Stimulated activated CD4-positive, alpha-beta T cell treated with anti-CD3 and anti-CD28 coated beads, Interleukin-1b, Interleukin-23, amount 100 ng/mL, for 24 hours (primary cell): ENCODE measurements around the gene ZNF296.
A peak's percentile ranks its signal among the peaks of the same experiment; 100 is the strongest.
"Not testable (repeated sequence)": the region's sequence is repeated elsewhere in the genome, so short reads cannot be mapped to it uniquely, and the experiment has no call there.

Experiments used
- DNase-seq, 4 experiments: peaks; one replicate each; pipeline ENCODE4 v3.0.0-alpha.2; 2020; ENCODE audit warnings: low read depth in 4 of 4, low spot score in 1 of 4

ZNF296 gene

GRCh38 chr19:45076029-45076850 lies at the start of gene ZNF296:
Gene ZNF296, minus strand, starts transcription at chr19:45076478. Its CDS starts 105 bp downstream, at chr19:45076373.
- DNase-seq = peak; percentile 49 to 83 (median 61)

GRCh38 chr19:45125360-45125759 lies 49.1 kb upstream of the ZNF296 start:
- no peak for DNase-seq

GRCh38 chr19:45124021-45124420 lies 47.7 kb upstream of the ZNF296 start:
- no peak for DNase-seq

- no peak for DNase-seq
Measured at GRCh38 chr19:45123440-45123850, 47.2 kb upstream of the ZNF296 start.

GRCh38 chr19:45122832-45123231 lies 46.6 kb upstream of the ZNF296 start:
- DNase-seq = no peak

GRCh38 chr19:45121827-45122345 lies 45.6 kb upstream of the ZNF296 start:
- no peak for DNase-seq

- DNase-seq = no peak
Measured at GRCh38 chr19:45119582-45119981, 43.3 kb upstream of the ZNF296 start.

- not testable (repeated sequence) for DNase-seq
Measured at GRCh38 chr19:45118591-45119355, 42.5 kb upstream of the ZNF296 start.

- DNase-seq = no peak
Measured at GRCh38 chr19:45118106-45118505, 41.8 kb upstream of the ZNF296 start.

GRCh38 chr19:45117671-45118070 lies 41.4 kb upstream of the ZNF296 start:
- no peak for DNase-seq

GRCh38 chr19:45117167-45117594 lies 40.9 kb upstream of the ZNF296 start:
- peak in 3 of 4 experiments; percentile 28 to 68 (median 40) for DNase-seq

- no peak for DNase-seq
Measured at GRCh38 chr19:45115809-45116615, 39.7 kb upstream of the ZNF296 start.

GRCh38 chr19:45114116-45114515 lies 37.8 kb upstream of the ZNF296 start:
- no peak for DNase-seq

- no peak for DNase-seq
Measured at GRCh38 chr19:45113628-45114027, 37.4 kb upstream of the ZNF296 start.

- DNase-seq = no peak
Measured at GRCh38 chr19:45112111-45112827, 36.0 kb upstream of the ZNF296 start.

- DNase-seq = no peak
Measured at GRCh38 chr19:45110851-45111266, 34.6 kb upstream of the ZNF296 start.

GRCh38 chr19:45107621-45108150 lies 31.4 kb upstream of the ZNF296 start:
- DNase-seq = no peak

GRCh38 chr19:45106363-45106762 lies 30.1 kb upstream of the ZNF296 start:
- not testable (repeated sequence) for DNase-seq

GRCh38 chr19:45104658-45105349 lies 28.5 kb upstream of the ZNF296 start:
- no peak for DNase-seq
